Liver (tissue), 3 donors: ENCODE results near the gene USP9X.
"Not testable (repeated sequence)": the region's sequence is repeated elsewhere in the genome, so short reads cannot be mapped to it uniquely, and the experiment has no call there.

Experiments
- JUND ChIP-seq, 2 donors: IDR thresholded peaks; 2 replicates each; pipeline ENCODE4 v1.6.1; 2016; ENCODE audit warnings: antibody characterized with exemption in 2 of 2
- TAF1 ChIP-seq: conservative IDR thresholded peaks from 2 replicates; pipeline ENCODE4 v1.6.1; 2016; ENCODE audit warnings: antibody characterized with exemption, mild to moderate bottlenecking
- TF ChIP-seq, protein P1 (sequence below): fragments of 150-350 bp; IDR thresholded peaks from 2 replicates; pipeline ENCODE4 v1.5.1; 2017; ENCODE audit warnings: improper control_type of control experiment, low read depth, low read length; ENCODE audit not compliant: missing input control
- donor health status: healthy.
- donor health status: healthy.

- TF ChIP-seq TAF1; JUND (IDR thresholded peaks at IDR 0.05): not testable (repeated sequence)
- TF ChIP-seq, protein P1, sequence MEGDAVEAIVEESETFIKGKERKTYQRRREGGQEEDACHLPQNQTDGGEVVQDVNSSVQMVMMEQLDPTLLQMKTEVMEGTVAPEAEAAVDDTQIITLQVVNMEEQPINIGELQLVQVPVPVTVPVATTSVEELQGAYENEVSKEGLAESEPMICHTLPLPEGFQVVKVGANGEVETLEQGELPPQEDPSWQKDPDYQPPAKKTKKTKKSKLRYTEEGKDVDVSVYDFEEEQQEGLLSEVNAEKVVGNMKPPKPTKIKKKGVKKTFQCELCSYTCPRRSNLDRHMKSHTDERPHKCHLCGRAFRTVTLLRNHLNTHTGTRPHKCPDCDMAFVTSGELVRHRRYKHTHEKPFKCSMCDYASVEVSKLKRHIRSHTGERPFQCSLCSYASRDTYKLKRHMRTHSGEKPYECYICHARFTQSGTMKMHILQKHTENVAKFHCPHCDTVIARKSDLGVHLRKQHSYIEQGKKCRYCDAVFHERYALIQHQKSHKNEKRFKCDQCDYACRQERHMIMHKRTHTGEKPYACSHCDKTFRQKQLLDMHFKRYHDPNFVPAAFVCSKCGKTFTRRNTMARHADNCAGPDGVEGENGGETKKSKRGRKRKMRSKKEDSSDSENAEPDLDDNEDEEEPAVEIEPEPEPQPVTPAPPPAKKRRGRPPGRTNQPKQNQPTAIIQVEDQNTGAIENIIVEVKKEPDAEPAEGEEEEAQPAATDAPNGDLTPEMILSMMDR, result not testable (repeated sequence)
Measured at GRCh38 chrX:41063276-41063675, 22.0 kb upstream of the USP9X start.
